ENCODE data around the gene FMN2.

- TF ChIP-seq, protein P1, sequence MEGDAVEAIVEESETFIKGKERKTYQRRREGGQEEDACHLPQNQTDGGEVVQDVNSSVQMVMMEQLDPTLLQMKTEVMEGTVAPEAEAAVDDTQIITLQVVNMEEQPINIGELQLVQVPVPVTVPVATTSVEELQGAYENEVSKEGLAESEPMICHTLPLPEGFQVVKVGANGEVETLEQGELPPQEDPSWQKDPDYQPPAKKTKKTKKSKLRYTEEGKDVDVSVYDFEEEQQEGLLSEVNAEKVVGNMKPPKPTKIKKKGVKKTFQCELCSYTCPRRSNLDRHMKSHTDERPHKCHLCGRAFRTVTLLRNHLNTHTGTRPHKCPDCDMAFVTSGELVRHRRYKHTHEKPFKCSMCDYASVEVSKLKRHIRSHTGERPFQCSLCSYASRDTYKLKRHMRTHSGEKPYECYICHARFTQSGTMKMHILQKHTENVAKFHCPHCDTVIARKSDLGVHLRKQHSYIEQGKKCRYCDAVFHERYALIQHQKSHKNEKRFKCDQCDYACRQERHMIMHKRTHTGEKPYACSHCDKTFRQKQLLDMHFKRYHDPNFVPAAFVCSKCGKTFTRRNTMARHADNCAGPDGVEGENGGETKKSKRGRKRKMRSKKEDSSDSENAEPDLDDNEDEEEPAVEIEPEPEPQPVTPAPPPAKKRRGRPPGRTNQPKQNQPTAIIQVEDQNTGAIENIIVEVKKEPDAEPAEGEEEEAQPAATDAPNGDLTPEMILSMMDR (IDR thresholded peaks at IDR 0.05): no peak
- no peak for TF ChIP-seq POLR2A (IDR thresholded peaks at IDR 0.05)
Observed at GRCh38 chr1:240352769-240353168, 261.1 kb downstream of the FMN2 start.

Measured in body of pancreas (tissue), 4 donors.